Astrocyte (in vitro differentiated cells and primary cell): ENCODE data around the gene PEAK3.

Experiments used
- EZH2 ChIP-seq: IDR thresholded peaks from 2 replicates; pipeline ENCODE4 v1.6.1; 2012; ENCODE audit warnings: mild to moderate bottlenecking, low read length, inconsistent platforms; ENCODE audit not compliant: insufficient read depth
- TF ChIP-seq, protein P1 (sequence below): IDR thresholded peaks from 2 replicates; pipeline ENCODE4 v1.5.1; 2011; ENCODE audit warnings: low read depth, mild to moderate bottlenecking, inconsistent platforms, low read length, moderate library complexity; ENCODE audit not compliant: insufficient read depth

DNA sequence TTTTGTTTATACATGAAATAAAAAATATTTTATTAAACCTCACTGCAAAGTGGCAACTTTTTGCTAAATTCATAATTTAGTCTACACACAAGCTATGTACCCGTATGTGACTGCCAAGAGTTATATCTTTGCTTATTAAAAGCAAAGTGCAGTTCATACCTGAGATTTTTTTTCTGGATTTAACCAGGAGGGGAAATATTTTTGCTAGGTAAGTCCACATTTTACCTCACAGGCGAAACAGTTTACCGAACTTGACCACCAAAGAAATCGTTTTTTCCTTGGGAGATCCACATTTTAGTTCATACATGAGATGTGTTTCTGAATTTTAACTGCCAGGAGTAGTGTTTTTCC, 13.5 kb downstream of the PEAK3 start:
- TF ChIP-seq, protein P1, sequence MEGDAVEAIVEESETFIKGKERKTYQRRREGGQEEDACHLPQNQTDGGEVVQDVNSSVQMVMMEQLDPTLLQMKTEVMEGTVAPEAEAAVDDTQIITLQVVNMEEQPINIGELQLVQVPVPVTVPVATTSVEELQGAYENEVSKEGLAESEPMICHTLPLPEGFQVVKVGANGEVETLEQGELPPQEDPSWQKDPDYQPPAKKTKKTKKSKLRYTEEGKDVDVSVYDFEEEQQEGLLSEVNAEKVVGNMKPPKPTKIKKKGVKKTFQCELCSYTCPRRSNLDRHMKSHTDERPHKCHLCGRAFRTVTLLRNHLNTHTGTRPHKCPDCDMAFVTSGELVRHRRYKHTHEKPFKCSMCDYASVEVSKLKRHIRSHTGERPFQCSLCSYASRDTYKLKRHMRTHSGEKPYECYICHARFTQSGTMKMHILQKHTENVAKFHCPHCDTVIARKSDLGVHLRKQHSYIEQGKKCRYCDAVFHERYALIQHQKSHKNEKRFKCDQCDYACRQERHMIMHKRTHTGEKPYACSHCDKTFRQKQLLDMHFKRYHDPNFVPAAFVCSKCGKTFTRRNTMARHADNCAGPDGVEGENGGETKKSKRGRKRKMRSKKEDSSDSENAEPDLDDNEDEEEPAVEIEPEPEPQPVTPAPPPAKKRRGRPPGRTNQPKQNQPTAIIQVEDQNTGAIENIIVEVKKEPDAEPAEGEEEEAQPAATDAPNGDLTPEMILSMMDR: no peak
- TF ChIP-seq EZH2: no peak
